Measurements from ENCODE around the gene P2RX4. TPM values are rescaled to one million over a fixed set of nuclear protein-coding genes. Genes with fewer than 3 reads are reported as not detected.
"Not testable (repeated sequence)": the region's sequence is repeated elsewhere in the genome, so short reads cannot be mapped to it uniquely, and the experiment has no call there.

Gene P2RX4
- total RNA-seq, 1 experiment from 2014 or later: 17.1 TPM

DNA sequence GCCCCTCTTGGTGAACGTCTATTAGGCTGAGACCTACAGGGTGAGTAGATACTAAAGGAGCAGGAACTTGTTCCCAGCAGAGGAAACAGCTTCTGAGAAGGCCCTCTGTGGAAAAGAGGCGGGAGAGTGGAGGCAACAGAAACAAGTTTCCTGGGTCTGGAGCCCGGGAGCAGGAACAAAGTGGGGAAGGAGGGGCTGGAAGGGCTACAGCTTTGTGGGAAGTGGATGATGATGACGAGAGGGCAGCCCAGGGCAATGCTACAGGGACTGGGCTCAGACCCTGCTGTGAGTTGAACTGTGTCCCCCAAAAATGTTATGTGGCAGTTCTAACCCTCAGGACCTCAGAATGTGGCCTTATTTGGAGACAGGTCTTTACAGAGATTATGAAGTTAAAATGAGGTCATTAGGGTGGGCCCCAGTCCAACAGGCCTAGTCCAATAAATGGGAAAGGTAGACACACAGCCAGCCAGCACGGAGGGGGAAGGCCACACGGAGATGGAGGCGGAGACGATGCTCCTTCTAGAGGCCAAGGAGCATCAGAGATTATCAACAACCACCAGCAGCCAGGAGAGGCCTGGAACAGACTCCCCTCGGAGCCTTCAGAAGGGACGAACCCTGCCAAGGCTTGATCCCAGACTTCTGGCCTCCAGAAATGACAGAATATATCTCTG, 72.3 kb downstream of the P2RX4 start:
- ATAC-seq: no peak
- ChIA-PET POLR2A (no interaction called here), CTCF (no interaction called here), RAD21 (ENCODE audit: low non-redundant PET in 1 of 2, low total read pairs in 2 of 2, uncharacterized antibody in 2 of 2, unreplicated experiment in 2 of 2) (no interaction called here)
- Histone ChIP-seq H3K79me2 (ENCODE audit: insufficient read depth, low read length) (peaks cover 39% of the 10 kb centered on the region), H3K27ac (ENCODE audit: low read depth, low read length) (no peak overlapping the region), H2AFZ (ENCODE audit: low read depth, low read length, poor library complexity, severe bottlenecking) (no peak overlapping the region), H3K9ac (ENCODE audit: low read length) (no peak overlapping the region), H3K4me1 (ENCODE audit: control insufficient read depth in 1 of 2, insufficient read depth in 2 of 2, low read length in 2 of 2) (peaks cover 0 to 3% of the 10 kb centered on the region in 2 experiments; a peak in 1 of 4 replicates), H3K4me2 (ENCODE audit: low read length) (no peak overlapping the region), H4K20me1 (ENCODE audit: insufficient read depth) (no peaks in the 10 kb centered on the region), H3K27me3 (ENCODE audit: insufficient read depth, low read length) (no peaks in the 10 kb centered on the region), H3K9me3 (ENCODE audit: control insufficient read depth in 1 of 2, insufficient read depth in 1 of 2, low read depth in 1 of 2, low read length in 2 of 2) (no peaks in the 10 kb centered on the region), H3K9me2 (ENCODE audit: insufficient read depth) (no peaks in the 10 kb centered on the region), H3K36me3 (ENCODE audit: control insufficient read depth in 1 of 2, insufficient read depth in 2 of 2, low read length in 2 of 2) (no peaks in the 10 kb centered on the region), H3K4me3 (replicated peaks in 1 of 2; ENCODE audit: low read depth in 1 of 2, low read length in 2 of 2) (no peak overlapping the region)
- intact Hi-C loops (cut with micrococcal nuclease): no loop called here
- no peak for DNase-seq (ENCODE audit: low read depth, low spot score)
- no peak for TF ChIP-seq SIN3A (IDR thresholded peaks at IDR 0.05; ENCODE audit: low read depth)
- no peak for TF ChIP-seq ELF1 (IDR thresholded peaks at IDR 0.05; ENCODE audit: borderline replicate concordance, low read depth)
- TF ChIP-seq, protein P1, sequence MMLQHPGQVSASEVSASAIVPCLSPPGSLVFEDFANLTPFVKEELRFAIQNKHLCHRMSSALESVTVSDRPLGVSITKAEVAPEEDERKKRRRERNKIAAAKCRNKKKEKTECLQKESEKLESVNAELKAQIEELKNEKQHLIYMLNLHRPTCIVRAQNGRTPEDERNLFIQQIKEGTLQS (IDR thresholded peaks at IDR 0.05): no peak
- no peak for TF ChIP-seq JUND (IDR thresholded peaks at IDR 0.05)
- TF ChIP-seq CEBPB (IDR thresholded peaks at IDR 0.05; ENCODE audit: low read depth): no peak
- TF ChIP-seq, protein P2, sequence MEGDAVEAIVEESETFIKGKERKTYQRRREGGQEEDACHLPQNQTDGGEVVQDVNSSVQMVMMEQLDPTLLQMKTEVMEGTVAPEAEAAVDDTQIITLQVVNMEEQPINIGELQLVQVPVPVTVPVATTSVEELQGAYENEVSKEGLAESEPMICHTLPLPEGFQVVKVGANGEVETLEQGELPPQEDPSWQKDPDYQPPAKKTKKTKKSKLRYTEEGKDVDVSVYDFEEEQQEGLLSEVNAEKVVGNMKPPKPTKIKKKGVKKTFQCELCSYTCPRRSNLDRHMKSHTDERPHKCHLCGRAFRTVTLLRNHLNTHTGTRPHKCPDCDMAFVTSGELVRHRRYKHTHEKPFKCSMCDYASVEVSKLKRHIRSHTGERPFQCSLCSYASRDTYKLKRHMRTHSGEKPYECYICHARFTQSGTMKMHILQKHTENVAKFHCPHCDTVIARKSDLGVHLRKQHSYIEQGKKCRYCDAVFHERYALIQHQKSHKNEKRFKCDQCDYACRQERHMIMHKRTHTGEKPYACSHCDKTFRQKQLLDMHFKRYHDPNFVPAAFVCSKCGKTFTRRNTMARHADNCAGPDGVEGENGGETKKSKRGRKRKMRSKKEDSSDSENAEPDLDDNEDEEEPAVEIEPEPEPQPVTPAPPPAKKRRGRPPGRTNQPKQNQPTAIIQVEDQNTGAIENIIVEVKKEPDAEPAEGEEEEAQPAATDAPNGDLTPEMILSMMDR (IDR thresholded peaks at IDR 0.05 in 2 of 3, conservative IDR thresholded peaks at IDR 0.05 in 1 of 3; ENCODE audit: borderline replicate concordance in 1 of 3, insufficient read depth in 1 of 3, low read depth in 2 of 3, low read length in 2 of 3): no peak
- no peak for TF ChIP-seq RAD21 (IDR thresholded peaks at IDR 0.05; ENCODE audit: low read depth)
- BruUV-seq (replicated peaks): no TSS peak

DNA sequence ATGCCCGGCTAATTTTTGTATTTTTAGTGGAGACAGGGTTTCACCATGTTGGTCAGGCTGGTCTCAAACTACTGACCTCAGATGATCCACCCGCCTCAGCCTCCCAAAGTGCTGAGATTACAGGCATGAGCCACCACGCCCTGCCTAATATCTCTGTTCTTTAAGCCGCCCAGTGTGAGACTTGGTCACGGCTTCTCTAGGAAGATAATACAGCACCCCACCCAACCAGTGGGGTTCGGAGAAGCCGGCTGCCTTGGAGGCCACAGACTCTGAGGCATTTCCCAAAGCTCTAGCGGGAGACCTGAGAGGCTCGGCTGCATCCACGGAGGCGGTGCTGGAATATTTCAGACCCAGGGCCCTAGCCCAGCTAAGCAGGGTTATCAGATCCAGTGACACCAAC, 73.0 kb downstream of the P2RX4 start:
- H3K27me3 ChIP-seq (ENCODE audit: insufficient read depth, low read length); BruUV-seq (replicated peaks); H4K20me1 ChIP-seq (ENCODE audit: insufficient read depth); H3K36me3 ChIP-seq (ENCODE audit: control insufficient read depth in 1 of 2, insufficient read depth in 2 of 2, low read length in 2 of 2); H3K4me3 ChIP-seq (replicated peaks in 1 of 2; ENCODE audit: low read depth in 1 of 2, low read length in 2 of 2); DNase-seq (ENCODE audit: low read depth, low spot score); H3K9me2 ChIP-seq (ENCODE audit: insufficient read depth); H3K4me1 ChIP-seq (ENCODE audit: control insufficient read depth in 1 of 2, insufficient read depth in 2 of 2, low read length in 2 of 2); H3K27ac ChIP-seq (ENCODE audit: low read depth, low read length); H2AFZ ChIP-seq (ENCODE audit: low read depth, low read length, poor library complexity, severe bottlenecking); H3K9ac ChIP-seq (ENCODE audit: low read length); intact Hi-C loops (cut with micrococcal nuclease); H3K9me3 ChIP-seq (ENCODE audit: control insufficient read depth in 1 of 2, insufficient read depth in 1 of 2, low read depth in 1 of 2, low read length in 2 of 2); RAD21 ChIA-PET (ENCODE audit: low non-redundant PET in 1 of 2, low total read pairs in 2 of 2, uncharacterized antibody in 2 of 2, unreplicated experiment in 2 of 2); ATAC-seq; H3K4me2 ChIP-seq (ENCODE audit: low read length); POLR2A ChIA-PET; CTCF ChIA-PET: not testable (repeated sequence)
- peaks cover 40% of the 10 kb centered on the region; the same call in 1 of the 2 replicates for H3K79me2 ChIP-seq (ENCODE audit: insufficient read depth, low read length)

All from HCT116 (cell line).